HepG2 (cell line): Measurements from ENCODE around the gene GSK3A. TPM values are rescaled to one million over a fixed set of nuclear protein-coding genes. Genes with fewer than 3 reads are reported as not detected.
A peak's percentile ranks its signal among the peaks of the same experiment; 100 is the strongest.

Experiments
- BORCS8-MEF2B ChIP-seq: sonication (generic); formaldehyde crosslinking; IDR thresholded peaks from 2 replicates; pipeline ENCODE4 v1.8.0; 2022; ENCODE audit warnings: mild to moderate bottlenecking, missing genetic modification reagents
- CENPX ChIP-seq: sonication (generic); formaldehyde crosslinking; IDR thresholded peaks from 2 replicates; pipeline ENCODE4 v1.9.0; 2021; ENCODE audit warnings: mild to moderate bottlenecking, missing genetic modification reagents, moderate library complexity
- DNMT3B ChIP-seq: conservative IDR thresholded peaks from 2 replicates; pipeline ENCODE4 v1.6.1; 2016; ENCODE audit warnings: missing biosample characterization, control low read depth
- DR1 ChIP-seq: sonication (generic); formaldehyde crosslinking; IDR thresholded peaks from 2 replicates; pipeline ENCODE4 v1.8.0; 2021; ENCODE audit warnings: mild to moderate bottlenecking, missing genetic modification reagents, inconsistent platforms
- KAT7 ChIP-seq: IDR thresholded peaks from 2 replicates; pipeline ENCODE4 v1.6.1; 2018; ENCODE audit warnings: borderline replicate concordance, missing compliant biosample characterization
- KLF6 ChIP-seq: IDR thresholded peaks from 2 replicates; pipeline ENCODE4 v1.8.0; 2016; ENCODE audit warnings: missing biosample characterization, missing genetic modification reagents
- MBNL3 ChIP-seq: fragments of 250-450 bp; sonication (Bioruptor Pico); conservative IDR thresholded peaks from 2 replicates; pipeline ENCODE4 v1.8.0; 2022; ENCODE audit warnings: mild to moderate bottlenecking, inconsistent platforms
- RAD21 ChIP-seq: fragments of 450-650 bp; formaldehyde crosslinking; IDR thresholded peaks from 2 replicates; pipeline ENCODE4 v1.5.0; 2020; ENCODE audit warnings: mild to moderate bottlenecking
- RORA ChIP-seq: sonication (generic); formaldehyde crosslinking; IDR thresholded peaks from 2 replicates; pipeline ENCODE4 v1.5.0; 2020; ENCODE audit warnings: mild to moderate bottlenecking, missing genetic modification reagents, moderate library complexity
- TRIM24 ChIP-seq: sonication (generic); formaldehyde crosslinking; IDR thresholded peaks from 2 replicates; pipeline ENCODE4 v1.8.0; 2022; ENCODE audit warnings: mild to moderate bottlenecking, missing genetic modification reagents
- U2AF1 ChIP-seq: fragments of 200-400 bp; formaldehyde crosslinking; optimal IDR thresholded peaks from 2 replicates; pipeline ENCODE3; 2017; ENCODE audit warnings: mild to moderate bottlenecking, low read depth, low read length
- U2AF2 ChIP-seq: fragments of 200-400 bp; formaldehyde crosslinking; IDR thresholded peaks from 2 replicates; pipeline ENCODE4 v1.6.1; 2017; ENCODE audit warnings: low read depth, mild to moderate bottlenecking, low read length
- ZMYM4 ChIP-seq: sonication (generic); formaldehyde crosslinking; IDR thresholded peaks from 2 replicates; pipeline ENCODE4 v1.8.1; 2023; ENCODE audit warnings: mild to moderate bottlenecking, missing genetic modification reagents
- ZNF331 ChIP-seq: sonication (generic); formaldehyde crosslinking; IDR thresholded peaks from 2 replicates; pipeline ENCODE4 v1.4.0; 2020; ENCODE audit warnings: missing genetic modification reagents
- ZNF841 ChIP-seq: sonication (generic); formaldehyde crosslinking; IDR thresholded peaks from 2 replicates; pipeline ENCODE4 v1.8.1; 2023; ENCODE audit warnings: missing genetic modification reagents, borderline replicate concordance
- polyA plus RNA-seq, 8 experiments: library from polyadenylated mRNA; depleted of rRNA in 3 of 8; stranded (reverse) in 7 of 8; unstranded in 1 of 8; fragments of >200 nt; fragmentation: Illumina TruSeq in 4 of 8; extraction: Trizol in 4 of 8; gene quantifications; 2 replicates each; pipeline versions ENCODE4 v1.2.1 to v1.2.3, GENCODE V29; 2011 to 2016; ENCODE audit warnings: low read depth in 4 of 8, missing spikeins in 1 of 8, mixed read lengths in 1 of 8; ENCODE audit not compliant: insufficient read depth in 1 of 8
- total RNA-seq, 5 experiments: library from RNA; depleted of rRNA; stranded (reverse); fragments of >200 nt; fragmentation: Illumina TruSeq; extraction: Trizol; gene quantifications; 2 replicates each; pipeline ENCODE4 v1.2.3, GENCODE V29; 2016; ENCODE audit warnings: low read depth in 1 of 5
- TF ChIP-seq, protein P1 (sequence below): IDR thresholded peaks from 2 replicates; pipeline ENCODE4 v1.6.1; 2016; ENCODE audit warnings: low read depth, missing genetic modification reagents, missing compliant biosample characterization
- TF ChIP-seq, protein P2 (sequence below): sonication (generic); formaldehyde crosslinking; IDR thresholded peaks from 2 replicates; pipeline ENCODE4 v1.9.0; 2021; ENCODE audit warnings: missing genetic modification reagents, borderline replicate concordance
- TF ChIP-seq, protein P3 (sequence below): sonication (generic); formaldehyde crosslinking; conservative IDR thresholded peaks from 2 replicates; pipeline ENCODE4 v1.4.0; 2020; ENCODE audit warnings: missing genetic modification reagents
- TF ChIP-seq, protein P4 (sequence below): sonication (generic); formaldehyde crosslinking; IDR thresholded peaks from 2 replicates; pipeline ENCODE4 v1.5.0; 2020; ENCODE audit warnings: missing genetic modification reagents

The GSK3A gene
- total and polyA plus RNA-seq, 2 of the 13 experiments (the other 11 are each of a cell fraction or from before 2014, with no cell fraction given) = 16.9 to 52.5 TPM

DNA sequence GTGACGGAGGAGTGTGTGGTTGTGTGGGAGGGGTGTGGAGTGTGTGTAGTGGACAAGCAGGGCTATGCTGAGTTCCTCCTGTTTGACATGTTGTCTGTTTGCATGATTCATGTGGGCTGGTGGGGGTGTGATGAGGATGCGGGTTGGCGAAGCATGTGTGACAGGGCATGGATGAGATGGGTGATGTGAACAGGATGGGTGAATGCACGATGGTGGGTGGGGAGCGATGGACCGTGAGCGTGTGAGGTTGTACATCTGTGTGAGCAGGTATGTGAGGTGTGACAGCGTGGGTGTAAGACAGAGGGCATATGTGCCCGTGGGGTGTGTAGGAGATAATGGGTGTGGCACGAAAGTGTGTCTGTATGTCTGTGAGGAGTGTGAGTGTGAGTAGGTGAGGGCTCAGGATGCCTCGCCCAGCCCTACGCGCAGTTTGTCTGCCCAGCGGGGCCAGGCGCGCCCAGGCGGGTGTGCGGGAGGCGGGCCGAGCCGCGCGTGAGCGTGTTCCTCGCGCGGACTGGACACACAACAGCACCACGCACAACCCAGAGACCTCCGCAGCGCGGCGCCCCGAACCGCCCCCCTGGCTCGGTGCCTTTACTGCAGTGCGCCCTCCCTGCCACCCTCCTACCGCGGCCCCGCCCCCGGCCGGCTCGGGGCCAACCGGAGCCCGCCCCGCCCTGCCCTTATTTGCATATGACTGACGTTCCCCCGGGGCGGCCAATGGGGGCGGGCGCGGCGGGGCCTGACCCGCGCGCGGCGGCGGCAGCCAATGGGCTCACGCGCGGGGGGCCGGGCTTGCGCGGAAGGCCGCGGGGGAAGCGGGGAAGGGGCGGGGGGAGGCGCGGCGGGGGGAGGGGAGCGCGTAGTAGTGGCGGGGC, 41.0 kb upstream of the GSK3A start (continued):
- TF ChIP-seq, protein P1, sequence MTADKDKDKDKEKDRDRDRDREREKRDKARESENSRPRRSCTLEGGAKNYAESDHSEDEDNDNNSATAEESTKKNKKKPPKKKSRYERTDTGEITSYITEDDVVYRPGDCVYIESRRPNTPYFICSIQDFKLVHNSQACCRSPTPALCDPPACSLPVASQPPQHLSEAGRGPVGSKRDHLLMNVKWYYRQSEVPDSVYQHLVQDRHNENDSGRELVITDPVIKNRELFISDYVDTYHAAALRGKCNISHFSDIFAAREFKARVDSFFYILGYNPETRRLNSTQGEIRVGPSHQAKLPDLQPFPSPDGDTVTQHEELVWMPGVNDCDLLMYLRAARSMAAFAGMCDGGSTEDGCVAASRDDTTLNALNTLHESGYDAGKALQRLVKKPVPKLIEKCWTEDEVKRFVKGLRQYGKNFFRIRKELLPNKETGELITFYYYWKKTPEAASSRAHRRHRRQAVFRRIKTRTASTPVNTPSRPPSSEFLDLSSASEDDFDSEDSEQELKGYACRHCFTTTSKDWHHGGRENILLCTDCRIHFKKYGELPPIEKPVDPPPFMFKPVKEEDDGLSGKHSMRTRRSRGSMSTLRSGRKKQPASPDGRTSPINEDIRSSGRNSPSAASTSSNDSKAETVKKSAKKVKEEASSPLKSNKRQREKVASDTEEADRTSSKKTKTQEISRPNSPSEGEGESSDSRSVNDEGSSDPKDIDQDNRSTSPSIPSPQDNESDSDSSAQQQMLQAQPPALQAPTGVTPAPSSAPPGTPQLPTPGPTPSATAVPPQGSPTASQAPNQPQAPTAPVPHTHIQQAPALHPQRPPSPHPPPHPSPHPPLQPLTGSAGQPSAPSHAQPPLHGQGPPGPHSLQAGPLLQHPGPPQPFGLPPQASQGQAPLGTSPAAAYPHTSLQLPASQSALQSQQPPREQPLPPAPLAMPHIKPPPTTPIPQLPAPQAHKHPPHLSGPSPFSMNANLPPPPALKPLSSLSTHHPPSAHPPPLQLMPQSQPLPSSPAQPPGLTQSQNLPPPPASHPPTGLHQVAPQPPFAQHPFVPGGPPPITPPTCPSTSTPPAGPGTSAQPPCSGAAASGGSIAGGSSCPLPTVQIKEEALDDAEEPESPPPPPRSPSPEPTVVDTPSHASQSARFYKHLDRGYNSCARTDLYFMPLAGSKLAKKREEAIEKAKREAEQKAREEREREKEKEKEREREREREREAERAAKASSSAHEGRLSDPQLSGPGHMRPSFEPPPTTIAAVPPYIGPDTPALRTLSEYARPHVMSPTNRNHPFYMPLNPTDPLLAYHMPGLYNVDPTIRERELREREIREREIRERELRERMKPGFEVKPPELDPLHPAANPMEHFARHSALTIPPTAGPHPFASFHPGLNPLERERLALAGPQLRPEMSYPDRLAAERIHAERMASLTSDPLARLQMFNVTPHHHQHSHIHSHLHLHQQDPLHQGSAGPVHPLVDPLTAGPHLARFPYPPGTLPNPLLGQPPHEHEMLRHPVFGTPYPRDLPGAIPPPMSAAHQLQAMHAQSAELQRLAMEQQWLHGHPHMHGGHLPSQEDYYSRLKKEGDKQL (CRISPR knock-in tag) = no peak
- no peak for TF ChIP-seq TRIM24
- TF ChIP-seq ZNF841 (CRISPR knock-in tag) = no peak
- no peak for TF ChIP-seq KLF6 (CRISPR knock-in tag)
- TF ChIP-seq, protein P2, sequence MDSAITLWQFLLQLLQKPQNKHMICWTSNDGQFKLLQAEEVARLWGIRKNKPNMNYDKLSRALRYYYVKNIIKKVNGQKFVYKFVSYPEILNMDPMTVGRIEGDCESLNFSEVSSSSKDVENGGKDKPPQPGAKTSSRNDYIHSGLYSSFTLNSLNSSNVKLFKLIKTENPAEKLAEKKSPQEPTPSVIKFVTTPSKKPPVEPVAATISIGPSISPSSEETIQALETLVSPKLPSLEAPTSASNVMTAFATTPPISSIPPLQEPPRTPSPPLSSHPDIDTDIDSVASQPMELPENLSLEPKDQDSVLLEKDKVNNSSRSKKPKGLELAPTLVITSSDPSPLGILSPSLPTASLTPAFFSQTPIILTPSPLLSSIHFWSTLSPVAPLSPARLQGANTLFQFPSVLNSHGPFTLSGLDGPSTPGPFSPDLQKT (CRISPR knock-in tag) = no peak
- TF ChIP-seq U2AF2 = no peak
- no peak for TF ChIP-seq RORA (CRISPR knock-in tag)
- TF ChIP-seq MBNL3 (CRISPR knock-in tag) = no peak
- no peak; the same call in 1 of the 2 replicates for TF ChIP-seq ZMYM4 (CRISPR knock-in tag)
- TF ChIP-seq BORCS8-MEF2B (CRISPR knock-in tag) = no peak
- no peak for TF ChIP-seq KAT7
- TF ChIP-seq, protein P3, sequence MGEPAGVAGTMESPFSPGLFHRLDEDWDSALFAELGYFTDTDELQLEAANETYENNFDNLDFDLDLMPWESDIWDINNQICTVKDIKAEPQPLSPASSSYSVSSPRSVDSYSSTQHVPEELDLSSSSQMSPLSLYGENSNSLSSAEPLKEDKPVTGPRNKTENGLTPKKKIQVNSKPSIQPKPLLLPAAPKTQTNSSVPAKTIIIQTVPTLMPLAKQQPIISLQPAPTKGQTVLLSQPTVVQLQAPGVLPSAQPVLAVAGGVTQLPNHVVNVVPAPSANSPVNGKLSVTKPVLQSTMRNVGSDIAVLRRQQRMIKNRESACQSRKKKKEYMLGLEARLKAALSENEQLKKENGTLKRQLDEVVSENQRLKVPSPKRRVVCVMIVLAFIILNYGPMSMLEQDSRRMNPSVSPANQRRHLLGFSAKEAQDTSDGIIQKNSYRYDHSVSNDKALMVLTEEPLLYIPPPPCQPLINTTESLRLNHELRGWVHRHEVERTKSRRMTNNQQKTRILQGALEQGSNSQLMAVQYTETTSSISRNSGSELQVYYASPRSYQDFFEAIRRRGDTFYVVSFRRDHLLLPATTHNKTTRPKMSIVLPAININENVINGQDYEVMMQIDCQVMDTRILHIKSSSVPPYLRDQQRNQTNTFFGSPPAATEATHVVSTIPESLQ (CRISPR knock-in tag) = no peak
- TF ChIP-seq RAD21 (CRISPR knock-in tag) = peak; percentile 14; the same call in 1 of the 2 replicates
- TF ChIP-seq U2AF1 = no peak
- TF ChIP-seq ZNF331 (CRISPR knock-in tag) = peak; percentile 10; the same call in 1 of the 2 replicates
- no peak for TF ChIP-seq CENPX
- TF ChIP-seq, protein P4, sequence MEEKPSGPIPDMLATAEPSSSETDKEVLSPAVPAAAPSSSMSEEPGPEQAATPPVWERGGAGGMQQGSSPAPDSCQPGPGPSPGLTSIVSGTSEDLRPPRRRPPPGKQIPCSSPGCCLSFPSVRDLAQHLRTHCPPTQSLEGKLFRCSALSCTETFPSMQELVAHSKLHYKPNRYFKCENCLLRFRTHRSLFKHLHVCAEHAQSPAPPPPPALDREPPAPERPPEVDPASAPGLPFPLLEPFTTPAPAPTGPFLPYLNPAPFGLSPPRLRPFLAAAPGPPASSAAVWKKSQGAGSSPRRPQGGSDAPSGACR (CRISPR knock-in tag) = peak; percentile 33; the same call in 1 of the 2 replicates
- no peak for TF ChIP-seq DNMT3B (CRISPR knock-in tag)
- no peak for TF ChIP-seq DR1 (CRISPR knock-in tag)
